Effector memory CD4-positive, alpha-beta T cell (primary cell): ENCODE results near the gene PTGIR.

ENCODE experiments used
- DNase-seq, 3 donors: peaks; one replicate each; pipeline ENCODE4 v3.0.0-alpha.2; 2020
- H3K27ac ChIP-seq: 2 replicates; pipeline ENCODE4 v1.7.0; 2013; ENCODE audit warnings: mild to moderate bottlenecking, low read length, moderate library complexity; ENCODE audit not compliant: insufficient read depth, poor library complexity, severe bottlenecking
- H3K27me3 ChIP-seq: replicated peaks from 2 replicates; pipeline ENCODE4 v1.7.0; 2013; ENCODE audit warnings: mild to moderate bottlenecking, low read length; ENCODE audit not compliant: insufficient read depth, control insufficient read depth, poor library complexity, severe bottlenecking
- H3K36me3 ChIP-seq: 2 replicates; pipeline ENCODE4 v1.7.0; 2013; ENCODE audit warnings: mild to moderate bottlenecking, low read length, moderate library complexity; ENCODE audit not compliant: control insufficient read depth, insufficient read depth
- H3K4me1 ChIP-seq: 2 replicates; pipeline ENCODE4 v1.7.0; 2013; ENCODE audit warnings: low read length, mild to moderate bottlenecking; ENCODE audit not compliant: control insufficient read depth, insufficient read depth, poor library complexity, severe bottlenecking
- H3K4me3 ChIP-seq: 2 replicates; pipeline ENCODE4 v1.7.0; 2013; ENCODE audit warnings: low read length, low read depth, mild to moderate bottlenecking; ENCODE audit not compliant: insufficient read depth, poor library complexity, severe bottlenecking
- H3K9me3 ChIP-seq: 2 replicates; pipeline ENCODE4 v1.7.0; 2013; ENCODE audit warnings: mild to moderate bottlenecking, low read length, moderate library complexity; ENCODE audit not compliant: control insufficient read depth

PTGIR gene

DNA sequence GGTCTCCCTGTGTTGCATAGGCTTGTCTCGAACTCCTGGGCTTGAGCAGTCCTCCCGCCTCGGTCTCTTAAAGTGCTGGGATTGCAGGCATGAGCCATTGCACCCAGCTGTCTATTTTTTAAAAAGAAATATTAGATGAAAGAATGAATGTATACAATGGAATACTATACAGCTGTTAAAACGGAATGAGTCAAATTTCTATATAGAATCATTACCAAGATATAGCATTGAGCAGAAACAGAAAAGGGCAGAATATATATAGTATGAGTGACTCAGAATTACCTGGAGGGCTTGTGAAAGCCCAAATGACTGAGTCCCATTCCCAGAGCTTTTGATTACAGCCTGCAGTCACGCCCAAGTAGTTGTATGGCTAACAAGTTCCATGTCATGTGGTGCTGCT, 31.7 kb upstream of the PTGIR start:
- H3K36me3 ChIP-seq, result no peaks in the 10 kb centered on the region
- no peaks in the 10 kb centered on the region for H3K9me3 ChIP-seq
- peaks cover 33% of the 10 kb centered on the region for H3K27me3 ChIP-seq
- H3K27ac ChIP-seq, result no peak overlapping the region
- no peak overlapping the region for H3K4me3 ChIP-seq
- peaks cover 16% of the 10 kb centered on the region for H3K4me1 ChIP-seq
- DNase-seq, result no peak

DNA sequence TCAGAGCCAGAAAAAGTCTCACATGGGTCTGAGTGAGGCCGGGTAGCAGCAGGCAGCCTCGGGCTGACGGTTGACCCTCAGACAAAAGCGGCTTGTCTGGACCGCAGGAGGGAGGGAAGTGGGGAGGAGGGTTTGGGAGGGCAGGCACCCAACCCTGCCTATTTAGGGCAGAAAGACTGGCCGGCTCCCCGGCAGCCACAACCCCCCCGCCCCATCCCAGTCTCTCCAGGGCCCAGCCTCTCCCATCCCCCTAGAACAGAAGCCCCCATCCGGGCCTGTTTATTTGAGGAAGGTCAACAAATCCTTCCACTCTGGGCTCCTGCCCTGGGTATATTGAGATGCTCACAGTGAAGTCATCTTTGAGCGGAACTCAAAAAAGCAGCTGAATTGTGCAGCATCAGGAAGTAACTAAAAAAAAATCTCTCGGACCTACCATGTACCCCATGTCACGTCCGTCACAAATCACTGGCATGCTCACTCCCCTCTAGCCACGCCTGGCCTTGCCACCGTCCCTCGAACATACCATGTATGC, 29.8 kb upstream of the PTGIR start:
- H3K27me3 ChIP-seq, result peaks cover 28% of the 10 kb centered on the region
- no peak overlapping the region for H3K4me3 ChIP-seq
- no peak for DNase-seq
- H3K9me3 ChIP-seq, result no peaks in the 10 kb centered on the region
- no peaks in the 10 kb centered on the region for H3K36me3 ChIP-seq
- H3K27ac ChIP-seq, result no peak overlapping the region
- peaks cover 5% of the 10 kb centered on the region for H3K4me1 ChIP-seq

DNA sequence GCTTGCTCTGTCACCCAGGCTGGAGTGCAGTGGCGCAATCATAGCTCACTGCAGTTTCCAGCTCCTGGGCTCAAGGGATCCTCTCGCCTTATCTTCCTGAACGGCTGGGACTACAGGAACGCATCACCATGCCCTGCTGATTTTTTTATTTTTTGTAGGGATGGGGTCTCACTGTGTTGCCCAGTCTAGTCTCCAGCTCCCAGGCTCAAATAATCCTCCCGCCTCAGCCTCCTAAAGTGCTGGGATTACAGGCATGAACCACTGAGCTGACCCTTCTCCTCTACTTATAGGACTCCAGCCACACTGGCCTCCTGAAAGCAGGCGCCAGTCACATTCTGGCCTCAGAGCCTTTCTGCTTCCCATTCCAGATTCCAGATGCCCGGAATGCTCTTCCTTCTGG, 25.6 kb upstream of the PTGIR start:
- Histone ChIP-seq H3K9me3 (no peaks in the 10 kb centered on the region), H3K4me1 (no peaks in the 10 kb centered on the region), H3K27me3 (peaks cover 15% of the 10 kb centered on the region), H3K36me3 (no peaks in the 10 kb centered on the region), H3K4me3 (no peak overlapping the region), H3K27ac (no peak overlapping the region)
- no peak for DNase-seq

DNA sequence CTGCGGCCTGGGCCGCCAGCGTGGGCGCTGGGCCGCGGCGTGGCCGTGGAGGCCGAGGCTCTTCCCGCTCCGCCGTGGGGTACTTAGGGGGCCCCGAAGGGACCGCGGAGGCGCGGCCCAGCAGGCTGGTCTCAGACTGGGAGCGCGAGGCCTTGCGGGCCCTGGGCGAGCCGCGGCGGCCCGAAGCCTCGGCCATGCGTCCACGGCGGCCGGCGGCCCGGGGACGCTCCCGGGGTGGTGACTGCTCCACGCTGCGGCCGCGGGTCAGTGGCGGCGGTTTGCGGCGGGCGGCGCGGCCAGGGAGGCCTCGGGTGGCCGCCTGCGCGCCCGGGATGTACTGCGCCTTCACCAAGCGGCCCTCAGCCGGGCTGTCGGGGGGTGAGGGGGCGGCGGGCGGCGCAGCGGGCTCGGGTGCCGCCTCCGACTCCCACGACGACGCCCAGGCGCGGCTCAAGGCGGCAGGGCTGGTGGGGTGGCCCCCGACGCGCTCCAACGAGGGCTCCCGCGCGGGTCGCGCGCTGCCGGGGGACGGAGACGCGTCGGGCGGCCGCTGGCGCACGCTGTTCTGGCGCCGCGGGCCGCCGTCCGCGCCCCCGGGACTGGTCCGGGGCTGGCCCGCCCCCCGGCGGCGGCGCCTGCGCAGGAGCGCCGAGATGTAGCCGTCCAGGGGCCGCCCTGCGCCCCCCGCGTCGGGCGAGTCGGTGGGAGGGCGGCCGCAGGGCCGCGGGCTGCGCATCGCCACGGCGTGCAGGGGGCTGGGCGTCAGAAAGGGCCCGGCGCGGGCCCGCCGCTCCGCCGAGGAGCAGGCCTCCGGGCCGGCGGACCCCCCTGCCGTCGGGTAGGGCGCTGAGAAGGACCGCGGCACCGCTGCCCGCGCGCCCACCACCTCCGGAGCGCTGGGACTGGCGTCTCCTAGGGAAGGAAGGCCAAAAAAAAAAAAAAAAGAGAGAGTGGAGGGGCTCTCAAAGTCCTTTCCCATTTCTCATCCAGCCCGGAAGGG, 24.4 kb upstream of the PTGIR start:
- no peaks in the 10 kb centered on the region for H3K9me3 ChIP-seq
- no peak overlapping the region for H3K4me3 ChIP-seq
- H3K27ac ChIP-seq, result no peak overlapping the region
- no peaks in the 10 kb centered on the region for H3K4me1 ChIP-seq
- no peaks in the 10 kb centered on the region for H3K36me3 ChIP-seq
- DNase-seq, result no peak
- peaks cover 15% of the 10 kb centered on the region for H3K27me3 ChIP-seq

DNA sequence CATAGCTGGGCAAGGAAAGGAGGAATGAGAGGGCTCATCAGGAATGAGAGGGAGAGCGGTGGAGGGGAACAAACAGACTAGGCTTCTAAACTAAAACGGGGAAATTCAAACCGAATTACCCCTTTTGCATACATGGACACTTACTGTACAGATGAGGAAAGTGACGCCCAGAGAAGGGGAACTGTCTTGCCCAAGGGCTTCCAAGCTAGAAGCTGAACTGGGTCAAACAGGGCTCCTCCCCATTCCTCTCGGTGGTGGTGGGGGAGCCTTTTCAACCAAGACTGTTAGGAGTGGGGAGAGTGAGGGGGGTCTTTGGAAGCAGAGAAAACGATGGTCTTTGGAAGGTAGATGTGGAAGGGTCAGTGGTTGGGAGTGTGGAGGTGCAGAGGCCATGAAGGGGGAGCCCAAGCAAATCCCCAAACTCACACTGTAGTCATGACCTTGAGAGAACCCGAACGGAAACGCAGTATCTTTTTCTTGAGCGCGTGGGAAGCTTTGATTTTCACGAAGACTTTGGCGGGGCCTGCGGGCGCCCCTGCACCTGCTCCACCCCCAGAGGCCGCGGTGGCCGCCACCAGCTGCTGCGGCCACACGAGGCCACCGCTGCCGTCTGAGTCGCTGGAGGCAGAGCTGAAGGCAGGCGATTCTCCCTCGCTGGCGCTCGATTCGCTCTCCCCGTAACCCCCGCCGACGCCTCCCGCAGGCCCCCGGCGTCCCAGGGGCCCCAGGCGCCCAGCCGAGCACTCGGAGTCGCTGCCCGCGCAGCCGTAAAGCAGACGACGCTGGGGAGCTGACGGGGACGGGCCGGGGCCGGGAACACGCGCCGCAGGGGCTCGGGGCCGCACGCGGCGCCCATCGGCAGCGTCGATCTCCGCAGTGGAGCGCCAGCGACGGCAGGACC, 23.4 kb upstream of the PTGIR start:
- Histone ChIP-seq H3K27me3 (peaks cover 15% of the 10 kb centered on the region), H3K36me3 (no peaks in the 10 kb centered on the region), H3K27ac (no peak overlapping the region), H3K9me3 (no peaks in the 10 kb centered on the region), H3K4me1 (no peaks in the 10 kb centered on the region), H3K4me3 (no peak overlapping the region)
- DNase-seq, result no peak

DNA sequence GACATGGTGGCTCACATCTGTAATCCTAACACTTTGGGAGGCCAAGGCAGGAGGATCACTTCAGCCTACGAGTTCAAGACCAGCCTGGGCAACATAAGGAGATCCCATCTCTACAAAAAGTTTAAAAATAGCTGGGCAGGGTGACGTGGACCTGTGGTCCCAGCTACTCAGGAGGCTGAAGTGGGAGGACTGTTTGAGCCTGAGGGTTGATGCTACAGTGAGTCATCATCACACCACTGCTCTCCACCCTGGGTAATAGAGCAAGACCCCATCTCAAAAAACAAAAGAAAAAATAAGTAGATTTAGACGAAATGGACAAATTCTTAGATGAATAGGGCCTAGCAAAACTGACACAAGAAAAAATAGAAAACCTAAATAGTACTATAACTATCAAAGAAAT, 21.5 kb upstream of the PTGIR start:
- peaks cover 15% of the 10 kb centered on the region for H3K27me3 ChIP-seq
- H3K27ac ChIP-seq, result no peak overlapping the region
- H3K9me3 ChIP-seq, result no peaks in the 10 kb centered on the region
- no peaks in the 10 kb centered on the region for H3K36me3 ChIP-seq
- no peaks in the 10 kb centered on the region for H3K4me1 ChIP-seq
- no peak for DNase-seq
- no peak overlapping the region for H3K4me3 ChIP-seq

DNA sequence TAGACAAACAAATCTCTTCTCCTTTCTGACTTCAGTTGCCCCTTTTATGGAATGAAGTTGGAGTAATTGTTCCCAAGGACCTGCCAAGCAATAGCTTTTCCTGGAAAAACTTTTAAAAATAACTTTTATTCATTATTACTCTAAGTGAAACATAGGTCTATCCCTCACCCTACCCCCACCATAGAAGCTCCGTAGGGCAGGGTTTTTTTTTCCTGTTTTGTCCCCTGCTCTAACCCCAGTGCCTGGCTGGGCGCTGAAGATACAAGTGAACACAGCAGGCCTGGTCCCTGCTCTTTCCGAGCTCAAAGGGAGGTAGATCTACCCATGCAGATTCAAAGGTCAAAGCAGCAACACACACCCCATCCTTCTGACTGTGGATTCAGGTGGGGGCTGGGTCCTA, 19.8 kb upstream of the PTGIR start:
- Histone ChIP-seq H3K27ac (no peak overlapping the region), H3K9me3 (no peaks in the 10 kb centered on the region), H3K27me3 (peaks cover 11% of the 10 kb centered on the region), H3K36me3 (no peaks in the 10 kb centered on the region), H3K4me1 (peaks cover 2% of the 10 kb centered on the region), H3K4me3 (no peak overlapping the region)
- no peak for DNase-seq

DNA sequence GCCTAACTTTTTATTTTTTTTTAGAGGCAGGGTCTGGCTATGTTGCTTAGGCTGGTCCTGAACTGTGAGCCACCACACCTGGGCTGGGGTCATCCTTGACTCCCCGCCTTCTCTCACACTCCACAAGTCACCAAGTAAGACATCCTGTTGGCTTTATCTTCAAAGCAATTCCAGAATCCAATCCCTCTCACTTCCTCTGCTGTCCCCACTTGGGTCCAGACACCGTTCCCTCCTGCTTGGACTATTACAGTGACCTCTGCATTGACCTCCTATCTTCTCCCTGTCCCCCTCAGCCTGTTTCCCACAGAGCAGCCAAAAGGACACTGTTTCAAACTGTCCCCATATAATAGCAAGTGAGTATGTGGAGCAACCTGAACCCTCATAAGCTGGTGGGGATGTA, 15.8 kb upstream of the PTGIR start:
- no peak for DNase-seq
- Histone ChIP-seq H3K4me1 (peaks cover 19% of the 10 kb centered on the region), H3K36me3 (no peaks in the 10 kb centered on the region), H3K9me3 (no peaks in the 10 kb centered on the region), H3K4me3 (no peak overlapping the region), H3K27me3 (peaks cover 3% of the 10 kb centered on the region), H3K27ac (no peak overlapping the region)

DNA sequence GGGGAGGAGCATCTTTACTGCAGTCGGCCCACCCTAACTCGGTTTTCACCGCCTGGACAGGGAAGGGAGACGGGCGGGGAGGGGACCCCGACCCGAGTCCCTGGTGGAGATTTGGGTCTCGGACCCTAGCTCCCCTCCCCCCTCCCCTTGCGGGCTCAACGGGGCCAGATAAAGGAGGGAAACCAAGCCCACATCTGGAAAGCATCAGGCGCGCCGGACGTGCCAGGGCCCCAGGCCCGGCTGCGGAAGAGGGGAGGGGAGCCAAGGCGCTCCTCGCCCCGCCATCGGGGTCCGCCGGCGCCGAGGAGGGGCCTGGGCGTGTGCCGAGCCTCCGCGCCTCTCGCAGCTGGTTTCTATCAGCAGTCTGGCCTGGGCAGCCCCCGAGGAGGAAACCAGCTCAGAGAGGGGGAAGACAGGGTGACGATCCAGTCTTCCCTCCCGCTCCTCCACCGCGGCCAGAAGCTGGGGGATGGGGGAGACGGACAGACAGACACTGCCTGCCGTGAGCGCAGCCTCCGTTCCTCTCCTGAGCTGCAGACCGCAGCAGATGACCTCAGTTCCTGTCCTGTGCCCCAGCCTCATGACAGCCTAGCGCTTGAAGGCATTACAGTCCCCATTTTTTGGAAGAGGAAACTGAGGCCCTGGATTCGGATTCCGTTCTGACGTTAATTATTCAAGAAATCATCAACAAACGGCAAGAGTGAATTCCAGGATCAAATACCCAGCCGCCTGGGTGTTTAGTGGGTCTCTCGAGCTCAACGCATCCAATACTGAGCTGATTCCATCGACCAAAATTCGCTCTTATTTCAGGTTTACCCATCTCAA, 14.7 kb upstream of the PTGIR start:
- H3K4me3 ChIP-seq, result peak overlapping the region; percentile 46
- H3K36me3 ChIP-seq, result no peaks in the 10 kb centered on the region
- H3K9me3 ChIP-seq, result no peaks in the 10 kb centered on the region
- peaks cover 3% of the 10 kb centered on the region for H3K27me3 ChIP-seq
- no peak overlapping the region for H3K27ac ChIP-seq
- no peak for DNase-seq
- peaks cover 24% of the 10 kb centered on the region for H3K4me1 ChIP-seq
